ENCODE results near the gene UBR4. TPM values are rescaled to one million over a fixed set of nuclear protein-coding genes. Genes with fewer than 3 reads are reported as not detected.
A peak's percentile ranks its signal among the peaks of the same experiment; 100 is the strongest.

UBR4 gene
- polyA plus RNA-seq, 3 donors = 111 to 114 (median 111) TPM

DNA sequence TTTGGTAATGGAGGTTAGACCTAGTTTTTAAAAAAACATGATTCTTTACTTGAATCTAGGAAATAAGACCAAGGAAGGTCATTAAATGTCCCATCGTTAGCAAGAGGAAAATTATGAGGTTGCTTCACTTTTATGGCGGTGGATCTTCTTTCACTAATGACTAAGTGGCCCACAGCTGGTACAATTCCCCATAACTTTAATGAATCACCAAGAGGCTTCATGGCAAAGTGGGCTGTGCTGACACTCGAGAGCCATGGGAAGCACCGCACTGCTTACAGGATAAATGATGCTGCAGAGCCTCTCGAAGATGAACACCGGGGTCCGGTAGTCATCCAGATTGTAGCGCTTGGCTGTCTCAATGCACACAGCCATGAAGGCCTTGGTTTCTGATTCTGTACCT is 108.8 kb downstream of the UBR4 start:
- DNase-seq (ENCODE audit: low read depth in 3 of 3, low spot score in 2 of 3) = no peak

DNA sequence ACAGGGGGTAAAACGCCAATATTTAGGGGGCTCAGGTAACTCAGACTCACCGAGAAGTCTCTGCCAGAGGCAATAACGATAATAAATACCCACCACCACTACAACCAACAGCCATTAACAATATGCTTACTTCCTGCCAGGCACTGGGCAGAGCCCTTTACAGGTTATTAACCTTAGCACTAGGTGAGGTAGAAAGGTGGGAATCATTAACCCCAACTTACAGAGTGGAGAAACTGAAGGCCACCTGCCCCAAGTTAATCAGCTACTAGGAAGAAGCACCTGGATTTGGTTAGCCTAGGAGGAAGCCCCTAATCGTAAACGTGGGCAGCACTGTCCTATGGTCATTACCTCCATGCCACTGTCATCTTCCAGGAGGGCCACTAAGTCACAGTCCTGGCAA is 110.0 kb downstream of the UBR4 start:
- no peak for DNase-seq (ENCODE audit: low read depth in 3 of 3, low spot score in 2 of 3)

DNA sequence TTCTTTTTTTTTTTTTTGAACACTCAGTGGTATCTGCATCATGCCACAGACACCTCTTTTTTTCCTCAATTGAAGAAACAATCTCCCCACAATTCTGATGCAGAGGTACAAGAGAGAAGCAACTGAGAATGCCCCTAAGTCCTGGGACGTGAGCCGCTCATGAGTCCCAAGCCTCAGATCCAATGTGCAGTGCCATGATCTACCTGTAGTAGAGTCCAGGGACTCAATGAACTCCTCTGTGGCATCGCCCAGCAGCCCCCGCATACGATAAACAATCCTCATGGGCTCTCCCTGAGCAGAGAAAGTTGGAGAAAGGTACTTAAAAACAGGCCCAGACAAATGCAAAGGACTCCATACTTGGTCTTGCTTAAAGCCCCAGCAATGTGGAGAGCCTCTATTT is 113.1 kb downstream of the UBR4 start:
- DNase-seq (ENCODE audit: low read depth in 3 of 3, low spot score in 2 of 3) = no peak

DNA sequence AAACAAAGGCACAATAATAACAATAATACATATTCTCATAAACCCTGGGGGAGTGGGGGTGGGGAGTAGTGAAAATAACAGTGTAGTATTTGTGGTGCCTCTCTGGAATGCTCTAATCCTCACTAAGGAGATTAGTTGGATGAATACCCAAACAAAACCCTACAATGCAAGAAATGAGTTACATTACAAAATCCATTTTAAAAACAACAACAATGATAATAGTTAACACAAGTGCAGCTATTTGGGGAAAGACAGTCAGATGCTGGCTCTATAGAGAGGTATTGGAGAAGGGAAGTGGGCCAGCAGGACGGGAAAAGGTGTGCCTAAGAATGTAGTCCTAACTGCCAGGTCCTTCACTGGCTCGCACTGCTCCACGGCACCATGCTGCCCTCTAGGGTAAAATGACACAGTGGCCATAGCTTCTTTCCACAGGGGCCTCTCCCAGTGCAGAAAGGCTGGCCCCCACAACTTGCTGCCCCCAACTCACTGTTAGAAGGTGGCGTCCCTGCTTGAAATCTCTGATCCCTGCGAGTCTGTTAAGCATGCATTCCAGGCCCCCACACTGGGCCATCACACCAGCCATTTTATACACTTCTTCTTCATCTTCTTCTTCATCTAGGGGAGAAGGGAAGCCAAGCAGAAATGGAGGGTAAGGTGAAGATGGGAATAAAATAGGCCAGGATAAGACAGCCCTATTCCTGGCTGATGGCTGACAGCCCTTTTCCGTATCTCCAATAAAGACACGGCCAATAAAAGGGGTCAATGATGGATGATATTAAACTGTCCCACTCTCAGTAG is 113.8 kb downstream of the UBR4 start:
- no peak for DNase-seq (ENCODE audit: low read depth in 3 of 3, low spot score in 2 of 3)

DNA sequence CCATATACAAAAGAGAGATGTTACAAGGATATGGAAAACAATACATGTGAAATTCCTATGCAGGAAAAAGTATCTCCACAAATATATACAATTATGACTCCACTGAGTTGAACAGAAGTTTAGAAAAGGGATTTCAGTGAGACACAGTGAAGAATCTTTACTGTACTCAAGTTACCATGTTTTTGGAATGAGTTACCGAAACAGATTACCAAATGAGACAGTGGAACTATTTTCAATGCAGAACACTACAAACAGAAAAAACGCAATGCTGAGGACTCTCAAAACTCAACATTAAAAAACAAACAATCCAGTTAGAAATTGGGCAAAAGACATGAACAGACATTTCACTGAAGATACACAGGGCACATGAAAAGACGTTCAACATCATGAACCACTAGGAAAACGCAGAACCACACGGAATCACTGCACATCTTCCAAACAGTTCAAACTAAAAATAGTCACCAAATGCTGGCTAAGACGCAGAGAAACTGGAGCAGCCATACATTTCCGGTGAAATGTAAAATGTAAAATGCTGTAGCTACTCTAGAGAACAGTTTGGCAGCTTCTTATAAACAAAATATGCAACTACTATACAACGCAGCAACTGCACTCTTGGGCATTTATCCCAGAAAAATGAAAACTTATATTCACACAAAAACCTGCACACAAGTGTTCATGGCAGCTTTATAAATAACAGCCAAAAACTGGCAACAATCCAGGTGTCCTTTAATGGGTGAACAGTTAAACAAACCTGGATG is 118.7 kb downstream of the UBR4 start:
- no peak for DNase-seq (ENCODE audit: low read depth in 3 of 3, low spot score in 2 of 3)

DNA sequence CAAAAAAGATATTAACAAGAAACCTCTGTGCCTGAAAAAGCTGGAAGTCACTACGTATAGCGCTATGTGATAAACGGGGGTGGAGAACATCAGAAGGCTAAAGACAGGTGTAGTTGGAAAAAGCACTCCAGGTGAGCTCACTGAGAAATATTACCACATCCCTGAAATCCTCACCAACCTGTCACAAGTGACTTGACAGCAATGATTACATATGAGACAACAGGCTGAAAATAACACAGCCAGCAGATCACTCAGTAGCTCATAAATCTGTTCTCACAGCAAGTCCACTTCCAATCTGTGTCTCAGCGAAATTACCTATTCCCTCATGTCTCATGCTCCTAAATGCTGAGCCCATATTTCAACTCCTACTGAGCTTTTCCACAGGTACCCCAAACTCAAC is 120.5 kb downstream of the UBR4 start:
- DNase-seq (ENCODE audit: low read depth in 3 of 3, low spot score in 2 of 3) = no peak

DNA sequence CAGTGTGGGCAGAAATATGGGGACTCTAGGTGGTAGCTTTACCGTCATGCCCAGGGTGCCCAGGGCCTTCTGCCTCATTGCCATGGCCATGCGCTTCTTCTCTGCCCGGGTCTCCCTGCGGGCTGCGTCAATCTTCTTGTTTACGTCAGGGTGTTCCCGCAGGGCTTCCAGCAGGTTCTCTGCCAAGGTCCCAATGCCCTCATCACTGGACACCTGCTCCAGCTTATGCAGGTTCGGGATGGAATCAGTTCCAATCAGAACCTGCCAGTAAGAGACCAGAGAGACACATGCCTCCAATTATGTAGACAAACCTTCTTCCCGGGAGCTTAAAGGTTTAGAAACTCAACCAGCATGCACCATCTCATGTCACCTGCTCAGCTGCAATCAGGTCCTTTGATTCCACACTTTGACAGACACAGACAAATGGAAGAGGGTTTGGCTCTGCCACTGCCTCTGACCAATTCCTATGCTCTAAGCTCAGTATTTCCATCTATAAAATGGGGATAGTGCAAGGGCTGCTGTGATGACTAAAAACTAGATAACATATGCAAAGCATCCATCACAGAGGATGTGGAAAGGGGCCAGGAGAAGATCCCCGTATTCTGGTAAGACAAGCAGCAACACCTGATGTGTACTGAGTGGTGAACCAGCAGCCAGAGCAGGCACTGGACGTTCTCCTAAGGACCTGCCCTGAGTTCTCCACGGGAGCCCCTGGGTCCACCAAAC is 121.2 kb downstream of the UBR4 start:
- DNase-seq (ENCODE audit: low read depth in 3 of 3, low spot score in 2 of 3) = no peak

DNA sequence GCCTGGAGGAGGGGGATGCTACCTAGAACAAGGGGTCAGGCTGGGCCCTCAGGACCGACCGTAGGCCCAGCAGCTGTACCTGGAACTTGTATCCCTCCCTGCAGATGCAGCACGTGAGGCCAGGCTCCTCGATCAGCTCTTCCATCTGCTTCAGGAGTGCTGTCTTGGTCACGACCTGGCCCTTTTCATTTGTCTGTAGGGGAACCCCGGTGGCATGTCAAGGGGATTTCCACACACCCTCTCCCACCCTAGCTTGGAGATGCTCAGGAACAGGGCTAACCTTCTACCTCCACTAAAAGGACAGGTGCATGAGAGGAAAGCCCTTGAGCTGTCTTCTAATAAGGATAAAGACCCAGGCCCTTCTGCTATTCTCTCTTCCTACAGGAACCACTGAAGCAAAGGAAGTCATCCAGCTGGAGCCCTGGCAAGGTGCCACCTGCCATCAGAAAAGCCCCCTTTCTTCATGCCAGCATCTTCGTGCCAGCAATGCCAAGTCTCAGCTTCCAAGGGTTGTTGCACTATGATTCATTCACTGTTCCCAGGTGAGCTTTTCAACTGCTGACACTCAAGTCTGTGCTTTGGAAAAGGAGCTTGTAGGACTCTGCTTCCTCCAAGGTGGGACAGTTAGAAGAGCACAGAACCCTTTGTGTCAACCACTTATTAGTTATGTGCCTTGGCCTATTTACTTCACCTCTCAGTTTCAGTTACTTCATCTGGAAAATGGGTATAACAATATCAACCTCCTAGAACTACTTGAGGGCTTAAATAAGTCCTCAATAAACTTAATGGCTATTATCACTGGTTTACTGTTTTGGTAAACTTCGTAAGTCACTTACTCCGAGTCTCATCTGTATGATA is 122.1 kb downstream of the UBR4 start:
- DNase-seq (ENCODE audit: low read depth in 3 of 3, low spot score in 2 of 3) = no peak

DNA sequence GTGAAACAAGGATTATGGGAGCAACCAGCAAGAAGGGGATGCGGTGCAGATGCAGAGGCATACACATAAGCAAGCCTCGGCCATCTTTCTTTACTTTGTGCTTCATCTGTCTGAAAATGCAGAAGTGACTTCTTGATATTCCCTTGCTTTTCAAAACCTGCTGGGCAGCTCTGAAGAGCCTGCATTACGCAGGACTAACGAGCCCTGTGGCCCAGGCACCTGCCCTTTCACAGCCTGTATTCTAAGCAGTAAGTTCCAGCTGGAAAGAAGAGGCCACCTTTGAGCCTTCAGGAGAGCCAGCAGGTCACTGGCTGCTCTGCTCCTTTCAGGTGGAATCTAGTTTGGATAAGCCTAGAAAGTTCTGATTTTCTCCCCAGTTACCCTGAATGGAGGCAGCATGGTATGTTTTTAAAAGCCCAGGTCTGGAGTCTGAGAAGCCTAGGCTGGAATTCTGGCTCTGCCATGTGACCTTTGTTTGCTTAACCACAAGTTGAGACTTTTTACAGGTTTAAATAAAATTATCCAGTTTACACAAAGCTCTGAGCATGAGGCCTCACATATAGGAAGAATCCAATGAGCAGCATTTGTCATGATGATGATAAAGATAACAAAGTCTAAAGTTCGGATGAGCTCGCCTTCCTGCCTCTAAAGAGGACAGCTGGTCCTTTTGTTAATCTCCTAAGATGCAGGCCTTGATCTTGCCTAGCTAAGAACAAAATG is 122.9 kb downstream of the UBR4 start:
- no peak for DNase-seq (ENCODE audit: low read depth in 3 of 3, low spot score in 2 of 3)

DNA sequence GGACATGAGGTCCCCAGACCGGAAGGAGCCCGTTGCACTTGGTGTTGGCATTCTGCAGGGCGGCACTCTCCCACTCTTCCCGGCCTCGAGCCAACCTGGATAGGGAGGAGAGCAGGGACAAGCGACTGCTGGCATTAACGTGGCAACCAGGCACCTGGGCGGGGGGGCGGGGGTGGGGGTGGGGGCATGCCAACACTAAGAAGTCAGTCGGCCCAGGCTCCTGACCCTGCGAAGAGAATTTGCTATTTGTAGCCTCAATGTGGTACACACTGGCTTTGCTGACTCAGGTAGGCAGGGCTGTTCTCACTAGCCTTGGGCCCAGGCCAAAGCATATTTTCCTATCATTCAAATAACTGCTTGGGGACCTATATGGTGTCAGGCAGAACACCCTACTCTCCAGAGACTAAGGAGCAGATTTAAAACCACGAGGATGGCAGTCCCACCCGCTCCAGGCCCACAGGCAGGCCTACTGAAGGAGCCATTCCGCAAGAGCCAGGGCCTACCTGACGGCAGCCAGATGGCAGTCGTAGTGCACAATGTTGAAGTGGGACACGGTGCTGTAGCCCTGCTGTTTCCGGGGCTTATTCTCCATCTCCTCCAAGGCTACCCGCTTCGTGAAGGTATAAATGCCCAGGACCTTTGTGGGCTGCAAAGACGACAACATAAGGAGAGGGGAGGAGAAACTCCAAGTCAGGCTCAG is 123.7 kb downstream of the UBR4 start:
- DNase-seq (ENCODE audit: low read depth in 3 of 3, low spot score in 2 of 3) = no peak

DNA sequence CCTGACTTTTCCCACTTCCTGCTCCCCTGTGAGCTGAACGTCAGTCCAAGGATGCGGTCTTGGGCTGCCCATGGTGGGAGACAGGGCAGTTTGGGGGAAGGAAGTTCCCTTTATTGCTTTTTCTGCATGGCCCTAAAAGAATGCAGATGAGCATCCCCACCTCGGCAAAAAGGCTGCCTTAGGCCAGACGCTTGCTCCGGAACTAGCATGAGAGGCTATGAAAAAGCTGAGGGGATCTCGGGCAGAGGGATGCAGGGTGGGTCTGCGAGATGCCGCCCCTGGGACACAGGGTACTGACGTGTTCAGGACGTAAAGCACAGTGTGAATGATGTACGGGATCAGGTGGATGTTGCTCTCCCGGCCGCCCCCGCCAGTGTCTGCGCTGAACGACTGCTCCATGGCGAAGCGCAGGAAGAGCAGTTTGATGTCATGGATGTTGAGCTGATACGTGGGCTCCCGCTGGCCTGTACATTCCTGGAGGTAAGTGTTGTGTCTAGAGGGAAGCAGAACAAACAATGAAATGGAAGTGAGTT is 125.8 kb downstream of the UBR4 start:
- no peak for DNase-seq (ENCODE audit: low read depth in 3 of 3, low spot score in 2 of 3)

DNA sequence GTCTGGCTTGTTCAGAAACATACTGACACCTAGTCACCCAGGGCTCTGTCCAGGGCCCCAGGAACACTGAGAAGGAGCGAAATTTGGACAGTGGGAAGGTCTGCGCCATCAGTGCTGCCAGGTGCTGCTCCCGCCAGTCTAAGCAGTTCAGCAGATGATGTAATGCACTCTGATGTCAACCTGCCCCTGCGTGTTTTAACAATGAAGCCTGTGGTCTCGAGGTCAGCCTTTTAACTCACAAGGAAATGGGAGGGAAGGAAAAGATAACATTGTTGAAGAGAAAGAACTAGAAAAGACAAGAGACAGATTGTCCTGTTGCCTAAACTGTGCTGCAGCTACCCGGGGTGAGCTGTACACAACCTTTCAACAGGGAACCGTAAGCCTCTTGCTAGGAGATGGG is 127.0 kb downstream of the UBR4 start:
- no peak for DNase-seq (ENCODE audit: low read depth in 3 of 3, low spot score in 2 of 3)

DNA sequence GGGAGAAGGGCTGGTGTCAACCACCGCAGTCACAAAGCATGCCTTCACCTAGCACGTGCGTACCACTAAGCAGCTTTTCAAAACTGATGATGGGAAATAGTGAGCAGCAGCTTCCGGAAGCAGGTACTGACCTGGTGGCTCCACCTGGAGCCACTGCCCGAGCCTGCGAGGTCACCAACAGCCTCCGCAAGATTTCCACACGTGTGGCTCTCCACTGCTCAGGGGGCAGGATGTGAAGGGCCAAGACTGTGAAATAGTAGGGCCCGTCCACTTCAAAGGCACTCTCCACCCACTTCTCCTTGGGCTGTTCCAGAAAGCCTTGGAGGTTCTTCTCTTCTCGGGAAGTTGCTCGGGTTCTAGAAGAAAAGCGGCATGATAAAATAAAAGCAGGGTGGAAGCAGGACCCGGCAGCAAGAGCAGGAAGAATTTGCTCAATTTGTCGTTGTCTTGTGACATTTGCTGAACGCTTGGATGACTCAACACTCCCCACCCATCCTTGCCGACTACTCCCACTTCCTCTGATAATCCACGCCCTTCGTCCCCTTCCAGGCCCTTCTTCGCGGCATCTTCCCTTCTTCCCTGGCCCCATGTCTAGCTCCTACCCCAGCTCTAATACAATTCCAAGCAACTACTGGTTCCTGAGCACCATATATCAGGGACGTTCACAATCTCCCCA is 128.7 kb downstream of the UBR4 start:
- DNase-seq (ENCODE audit: low read depth in 3 of 3, low spot score in 2 of 3) = no peak

DNA sequence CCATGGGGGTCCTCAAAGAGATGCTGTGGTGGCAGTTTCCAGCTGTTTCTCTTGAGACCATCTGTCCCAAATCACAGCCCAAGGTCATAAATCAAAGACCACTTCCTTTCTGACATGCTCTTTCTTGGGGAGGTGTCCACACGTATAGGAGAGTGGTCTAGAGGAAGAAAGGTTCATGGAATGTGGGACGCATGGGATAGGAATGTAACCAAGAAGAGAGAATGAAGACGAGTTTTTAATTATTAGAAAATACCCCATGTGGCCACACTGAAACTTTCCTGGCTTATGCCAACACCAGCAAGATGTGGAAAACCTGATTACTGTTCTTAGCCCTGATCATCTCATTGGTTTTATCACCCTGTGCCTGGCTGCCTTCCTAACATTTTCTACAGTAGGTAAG is 129.3 kb downstream of the UBR4 start:
- DNase-seq (ENCODE audit: low read depth in 3 of 3, low spot score in 2 of 3) = no peak

DNA sequence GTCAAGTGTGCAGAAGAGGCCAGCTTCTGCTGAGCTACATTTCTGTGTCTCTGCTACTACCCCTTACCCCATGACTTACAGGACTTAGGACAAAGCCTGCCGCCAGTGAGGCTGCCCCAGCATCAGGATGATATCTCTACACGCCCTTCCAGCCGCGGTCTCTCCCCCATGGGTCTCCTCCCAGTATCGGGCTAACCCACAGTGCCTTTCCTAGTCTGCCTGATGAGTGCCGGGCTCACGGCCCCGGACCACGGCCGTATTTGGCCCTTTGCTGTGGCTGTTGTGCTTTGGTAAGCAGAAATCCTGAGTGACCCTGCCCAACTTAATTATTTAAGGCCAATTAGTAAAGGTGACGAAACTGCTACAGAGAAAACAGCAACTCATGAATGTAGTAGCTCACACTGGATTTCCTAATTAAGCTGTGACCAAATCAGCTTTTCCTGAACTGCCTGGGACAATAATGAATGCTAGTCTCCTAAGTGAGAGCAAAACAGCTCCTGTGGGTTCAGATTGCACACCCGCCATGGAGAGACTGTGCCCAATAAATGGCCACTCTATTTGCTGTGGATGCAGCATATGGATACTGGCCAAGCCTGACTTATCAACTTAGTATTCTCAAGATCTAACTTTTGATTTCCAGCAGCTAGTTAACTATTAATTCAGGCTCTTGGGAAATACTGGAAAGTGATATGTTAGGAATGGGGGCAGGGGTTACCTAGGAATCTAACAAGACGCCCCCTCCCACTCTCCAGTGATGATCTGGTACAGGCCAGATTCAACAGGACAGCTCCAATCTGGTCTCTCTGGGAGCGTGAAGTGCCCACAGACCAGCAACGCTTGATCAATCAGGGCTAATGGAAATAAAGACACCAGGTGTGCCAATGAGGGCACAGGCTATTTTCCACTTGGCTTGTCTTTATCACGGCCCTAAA is 130.3 kb downstream of the UBR4 start:
- DNase-seq (ENCODE audit: low read depth in 3 of 3, low spot score in 2 of 3) = peak; percentile 41 to 48 (median 45)

DNA sequence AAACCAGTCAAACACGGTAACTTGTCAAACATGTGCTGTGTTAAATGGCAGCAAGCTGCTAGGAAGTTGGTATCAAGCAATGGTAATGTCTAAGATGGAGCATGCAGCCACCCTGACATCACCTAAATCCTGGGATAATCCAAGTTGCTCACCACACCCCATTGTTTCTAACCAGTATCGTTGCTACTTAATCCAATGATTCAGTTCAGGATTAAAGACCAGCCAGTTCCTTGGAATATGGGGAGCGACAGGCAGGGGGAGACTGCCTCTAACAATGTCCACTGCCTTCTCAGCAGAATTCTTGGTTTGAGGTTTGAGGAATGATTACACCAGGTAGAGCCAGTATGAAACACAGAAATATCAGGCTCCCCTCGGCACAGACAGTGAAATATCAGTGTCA is 131.5 kb downstream of the UBR4 start:
- no peak for DNase-seq (ENCODE audit: low read depth in 3 of 3, low spot score in 2 of 3)

DNA sequence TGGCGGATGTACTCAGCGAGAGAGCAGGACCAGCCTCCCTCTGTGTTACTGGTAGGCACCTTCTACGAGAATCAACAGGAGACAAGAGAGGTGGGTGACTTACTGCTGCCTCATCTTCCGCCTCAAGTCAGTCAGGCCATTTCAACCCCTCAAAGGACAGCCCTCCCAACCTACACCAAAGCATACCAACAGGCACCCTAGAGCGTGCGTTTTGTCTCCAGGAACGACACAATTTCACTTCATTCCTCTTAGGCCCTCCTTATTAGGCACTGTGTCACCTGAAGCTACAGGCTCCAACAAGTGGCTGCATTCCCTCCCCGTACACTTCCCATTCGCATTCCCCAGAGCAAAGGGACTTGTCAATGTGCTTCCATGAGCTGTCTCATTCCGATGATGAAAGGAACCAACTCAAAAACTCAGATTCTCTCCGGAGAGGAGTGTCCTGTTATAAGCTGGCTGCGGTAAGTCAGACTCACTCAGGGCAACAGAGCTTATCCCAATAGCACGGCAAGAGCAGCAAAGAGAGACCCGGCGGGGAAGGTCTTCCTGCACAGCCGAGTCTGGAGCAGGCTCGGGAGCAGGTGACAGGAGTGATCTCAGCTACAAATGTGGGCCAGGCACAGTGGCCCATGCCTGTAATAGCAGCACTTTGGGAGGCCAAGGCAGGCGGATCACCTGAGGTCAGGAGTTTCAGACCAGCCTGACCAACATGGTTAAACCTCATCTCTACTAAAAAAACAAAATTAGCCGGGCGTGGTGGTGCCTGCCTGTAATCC is 133.0 kb downstream of the UBR4 start:
- DNase-seq (ENCODE audit: low read depth in 3 of 3, low spot score in 2 of 3) = no peak

Data from right renal cortex interstitium (tissue), 3 donors.